ENCODE data around the gene TUBA1B.
A peak's percentile ranks its signal among the peaks of the same experiment; 100 is the strongest.
"Not testable (repeated sequence)": the region's sequence is repeated elsewhere in the genome, so short reads cannot be mapped to it uniquely, and the experiment has no call there.

TUBA1B gene

DNA sequence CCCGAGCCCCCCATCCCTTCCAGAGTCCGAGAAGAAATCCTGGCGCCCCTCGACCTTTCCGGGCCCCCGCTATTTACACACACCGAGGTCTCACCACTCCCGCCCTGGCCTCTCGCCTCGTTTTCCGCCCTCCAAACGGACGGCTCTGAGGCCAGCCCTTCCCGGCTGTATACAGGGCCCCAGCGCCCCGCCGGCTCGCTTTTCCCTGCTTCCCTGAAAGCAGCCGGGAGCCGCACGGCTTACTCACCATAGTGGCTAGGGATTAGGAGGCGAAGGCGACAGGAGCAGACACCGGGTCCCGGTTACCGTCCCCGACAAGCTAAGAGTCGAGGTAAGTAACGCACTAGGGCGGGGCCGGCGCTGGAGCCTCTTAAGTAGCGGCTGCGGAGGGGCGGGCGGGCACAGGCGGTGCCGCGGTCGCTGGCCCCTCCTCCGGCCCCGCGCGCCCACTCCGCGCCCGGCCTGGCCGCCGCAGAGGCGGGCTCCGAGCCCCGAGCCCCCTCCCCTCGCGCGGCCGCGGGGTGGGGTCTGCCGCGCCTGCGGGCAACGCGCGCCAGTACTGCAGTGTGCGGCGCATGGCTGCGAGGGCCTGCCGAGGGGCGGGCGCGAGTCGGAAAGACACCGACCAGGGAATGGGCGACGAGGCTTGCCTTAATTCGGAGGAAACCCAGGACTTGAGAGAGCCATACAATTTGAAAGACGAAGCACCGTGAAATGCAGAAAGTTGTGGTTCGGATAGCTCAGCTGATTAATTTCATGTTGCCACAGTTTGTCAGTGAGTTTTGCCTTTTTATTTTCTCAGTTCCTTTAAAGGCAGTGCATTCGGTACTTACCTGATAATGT, at the start of gene TUBA1B:
TSS of gene TUBA1B (minus strand) at position 345 of the 843 bp plus-strand sequence. CDS start at position 250, 95 bp downstream.
- DNase-seq (ENCODE audit: low read depth in 2 of 2), result peak; percentile 83 to 84

DNA sequence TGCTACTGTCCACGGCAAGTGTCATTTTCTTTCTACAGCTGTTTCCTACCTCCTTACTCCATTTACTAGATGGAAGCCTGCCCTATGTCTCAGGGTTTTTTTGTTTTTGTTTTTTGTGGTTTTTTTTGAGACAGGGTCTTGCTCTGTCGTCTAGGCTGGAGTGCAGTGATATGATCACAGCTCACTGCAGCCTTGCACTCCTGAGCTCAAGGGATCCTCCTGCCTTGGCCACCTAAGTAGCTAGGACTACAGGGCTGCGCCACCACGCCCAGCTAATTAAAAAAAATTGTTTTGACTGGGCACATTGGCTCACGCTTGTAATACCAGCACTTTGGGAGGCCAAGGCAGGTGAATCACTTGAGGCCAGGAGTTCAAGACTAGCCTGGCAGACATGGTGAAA, 43.0 kb upstream of the TUBA1B start:
- no peak for DNase-seq (ENCODE audit: low read depth in 2 of 2)

DNA sequence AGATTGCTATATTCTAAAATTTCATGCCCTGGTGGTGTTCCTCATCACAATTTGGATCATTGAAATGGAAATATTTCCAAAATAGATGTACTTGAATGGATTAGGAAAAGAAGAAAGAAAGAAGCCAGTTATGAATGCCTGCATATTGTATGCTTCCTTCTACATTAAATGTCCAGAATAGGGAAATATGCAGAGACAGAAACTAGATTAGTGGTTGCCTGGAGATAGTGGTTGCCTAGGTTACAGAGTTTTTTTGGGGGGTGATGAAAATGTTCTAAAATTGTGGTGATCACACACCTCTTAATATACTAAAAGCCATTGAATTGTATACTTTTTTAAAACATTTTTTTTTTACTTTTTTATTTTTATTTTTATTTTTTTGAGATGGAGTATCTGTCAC, 39.7 kb upstream of the TUBA1B start:
- DNase-seq (ENCODE audit: low read depth in 2 of 2), result no peak

DNA sequence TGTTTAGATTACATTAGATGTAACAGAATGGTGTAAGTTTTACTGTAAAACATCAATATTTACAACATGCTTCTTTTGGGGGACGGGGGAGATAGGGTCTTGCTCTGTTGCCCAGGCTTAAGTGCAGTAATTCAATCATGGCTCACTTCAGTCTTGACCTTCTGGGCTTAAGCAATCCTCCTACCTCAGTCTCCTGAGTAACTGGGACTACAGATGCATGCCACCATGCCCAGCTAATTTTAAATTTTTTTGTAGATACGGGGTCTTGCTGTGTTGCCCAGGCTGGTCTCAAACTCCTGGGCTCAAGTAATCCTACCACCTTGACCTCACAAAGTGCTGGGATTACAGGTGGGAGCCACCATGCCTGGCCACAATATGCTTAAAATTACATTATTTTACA, 33.9 kb upstream of the TUBA1B start:
- DNase-seq (ENCODE audit: low read depth in 2 of 2), result no peak

DNA sequence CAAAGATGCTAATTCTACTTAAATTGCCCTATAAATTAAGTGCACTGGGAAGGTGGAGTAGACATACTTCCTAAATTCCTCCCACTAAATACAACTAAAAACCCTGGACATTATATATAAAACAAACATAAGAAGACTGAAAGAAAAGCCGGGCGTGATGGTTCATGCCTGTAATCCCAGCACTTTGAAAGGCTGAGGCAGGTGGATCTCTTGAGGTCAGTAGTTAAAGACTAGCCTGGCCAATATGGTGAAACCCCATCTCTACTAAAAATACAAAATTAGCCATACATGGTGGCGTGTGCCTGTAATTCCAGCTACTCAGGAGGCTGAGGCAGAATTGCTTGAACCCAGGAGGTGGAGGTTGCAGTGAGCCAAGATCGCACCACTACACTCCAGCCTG, 30.7 kb upstream of the TUBA1B start:
- DNase-seq (ENCODE audit: low read depth in 2 of 2), result not testable (repeated sequence)

DNA sequence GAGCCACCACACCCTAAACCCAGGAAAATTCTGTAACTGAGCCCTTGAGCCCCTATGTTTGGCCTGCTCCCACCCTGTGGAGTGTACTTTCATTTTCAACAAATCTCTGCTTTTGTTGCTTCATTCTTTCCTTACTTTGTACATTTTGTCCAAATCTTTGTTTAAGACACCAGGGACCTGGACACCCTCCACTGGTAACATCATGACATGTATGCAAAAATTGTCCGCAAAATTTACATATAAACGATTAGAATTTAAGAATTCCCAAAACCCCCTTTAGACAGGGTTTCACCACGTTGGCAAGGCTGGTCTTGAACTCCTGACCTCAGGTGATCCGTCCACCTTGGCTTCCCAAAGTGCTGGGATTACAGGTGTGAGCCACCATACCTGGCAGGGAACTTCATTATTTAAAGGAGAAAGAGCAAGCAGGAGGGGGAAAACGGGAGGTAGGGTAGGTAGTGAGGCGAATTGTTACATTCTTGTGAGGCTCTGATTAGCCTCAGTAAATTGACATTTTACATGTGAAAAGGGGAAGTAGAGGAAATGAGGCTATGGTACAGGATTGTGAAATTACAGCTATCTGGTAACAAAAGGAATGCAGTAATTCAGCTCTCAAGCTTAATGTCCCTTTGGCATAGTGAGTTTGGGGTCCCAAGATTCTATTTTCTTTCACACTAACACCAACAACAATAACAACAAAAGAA, 30.0 kb upstream of the TUBA1B start:
- DNase-seq (ENCODE audit: low read depth in 2 of 2), result no peak

DNA sequence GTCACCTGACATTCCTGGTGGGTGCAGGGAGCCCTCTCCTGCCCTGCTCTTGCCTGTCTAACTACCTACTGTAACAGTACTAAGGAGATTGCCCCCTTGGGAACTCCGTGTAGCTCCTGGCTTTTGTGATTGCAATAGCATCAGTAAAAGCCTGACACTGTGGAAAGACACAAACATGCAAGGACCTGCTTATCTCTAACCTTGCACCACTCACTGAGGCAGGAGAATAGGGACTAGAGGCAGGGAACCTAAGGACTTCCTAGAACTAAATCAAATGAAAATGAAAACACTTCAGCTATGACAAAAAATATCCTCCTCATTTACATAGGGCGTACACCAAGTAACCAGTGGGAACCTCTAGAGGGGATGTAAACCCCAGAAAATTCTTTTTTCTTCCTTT, 29.2 kb upstream of the TUBA1B start:
- no peak for DNase-seq (ENCODE audit: low read depth in 2 of 2)

DNA sequence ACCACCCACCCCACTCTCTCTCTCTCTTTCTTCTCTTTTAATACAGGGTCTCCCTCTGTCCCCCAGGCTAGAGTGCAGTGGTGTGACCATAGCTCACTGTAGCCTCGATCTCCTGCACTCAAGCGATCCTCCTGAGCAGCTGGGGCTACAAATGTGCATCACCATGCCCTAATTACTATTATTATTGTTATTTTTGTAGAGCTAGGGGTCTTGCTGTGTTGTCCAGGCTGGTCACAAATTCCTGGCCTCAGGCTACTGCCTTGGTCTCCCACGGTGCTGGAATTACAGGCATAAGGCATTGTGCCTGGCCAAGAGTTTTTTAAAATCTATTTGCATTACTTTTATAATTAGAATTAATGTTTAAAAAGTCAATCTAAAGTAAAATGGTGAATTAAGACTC, 23.0 kb upstream of the TUBA1B start:
- DNase-seq (ENCODE audit: low read depth in 2 of 2), result no peak

DNA sequence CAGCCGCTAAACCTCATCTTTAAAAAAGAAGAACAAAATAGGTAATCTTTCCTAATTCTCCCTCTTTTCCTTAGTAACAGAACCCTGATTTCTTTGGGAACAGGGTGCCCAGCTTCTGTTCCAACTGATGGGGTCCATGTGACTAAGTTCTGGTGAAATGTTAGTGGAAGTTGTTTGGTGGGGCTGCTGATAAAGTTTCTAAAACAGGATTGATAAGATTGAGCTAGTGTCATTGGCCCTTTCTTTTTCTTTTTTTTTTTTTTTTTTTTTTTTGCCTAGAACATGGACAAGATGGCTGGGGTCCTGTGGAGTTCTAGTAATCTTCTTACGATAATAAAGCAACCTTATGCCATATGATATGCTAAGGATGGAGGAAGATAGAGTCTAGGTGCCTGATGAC, 16.2 kb upstream of the TUBA1B start:
- DNase-seq (ENCODE audit: low read depth in 2 of 2), result no peak

DNA sequence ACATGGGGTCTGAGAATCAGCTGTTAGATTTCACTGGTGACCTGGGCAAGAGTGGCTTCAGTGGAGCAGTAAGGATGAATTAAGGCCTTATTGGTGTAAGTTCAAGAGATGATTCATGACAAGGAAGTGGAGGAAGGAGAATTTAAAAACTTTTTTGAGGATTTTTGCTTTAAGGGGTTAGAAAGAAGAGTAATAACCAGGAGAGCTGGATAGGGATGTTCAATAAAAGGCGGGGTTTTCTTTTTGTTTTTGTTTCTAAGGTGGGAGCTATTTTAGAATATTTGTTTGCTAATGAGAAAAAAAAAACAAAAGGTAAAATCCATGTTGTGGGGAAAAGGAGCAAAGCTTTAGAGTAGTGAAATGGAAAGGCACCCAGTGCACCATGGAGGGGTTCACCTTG, 15.2 kb upstream of the TUBA1B start:
- DNase-seq (ENCODE audit: low read depth in 2 of 2), result no peak

DNA sequence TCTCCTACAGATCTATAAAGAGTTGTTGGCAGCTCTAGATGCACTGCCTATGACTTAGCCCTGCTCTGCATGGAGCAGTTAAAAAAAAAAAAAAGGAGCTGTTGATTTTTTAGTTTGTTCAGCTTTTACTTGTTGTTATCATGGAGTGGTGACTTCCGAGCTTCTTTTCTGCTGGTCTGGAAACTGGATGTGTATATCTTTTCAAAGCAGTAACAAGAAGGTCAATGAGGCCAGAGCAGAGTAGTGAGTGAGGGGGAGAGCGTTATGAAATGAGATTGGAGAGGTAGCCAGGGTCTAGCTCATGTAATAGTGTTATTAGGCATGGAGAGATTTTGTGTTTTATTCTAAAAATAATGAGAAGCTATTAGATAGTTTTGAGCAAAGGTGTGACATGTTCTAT, 13.2 kb upstream of the TUBA1B start:
- no peak for DNase-seq (ENCODE audit: low read depth in 2 of 2)

DNA sequence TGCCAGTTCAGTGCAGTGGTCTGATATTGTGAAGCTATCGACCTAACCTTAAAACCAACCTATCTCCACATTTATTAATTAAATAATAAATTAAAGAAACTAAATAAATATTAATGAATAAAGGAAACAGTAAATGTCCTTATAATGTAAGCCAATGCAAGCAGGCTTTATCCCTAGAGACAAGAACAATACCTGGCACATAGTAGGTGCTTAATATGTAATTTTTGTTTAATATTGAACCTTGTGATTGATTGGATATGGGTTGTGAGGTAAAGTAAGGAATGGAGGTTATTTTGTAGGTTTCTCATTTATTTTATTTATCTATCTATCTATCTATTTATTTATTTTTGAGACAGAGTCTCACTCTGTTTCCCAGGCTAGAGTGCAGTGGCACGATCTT, 7.8 kb upstream of the TUBA1B start:
- no peak for DNase-seq (ENCODE audit: low read depth in 2 of 2)

DNA sequence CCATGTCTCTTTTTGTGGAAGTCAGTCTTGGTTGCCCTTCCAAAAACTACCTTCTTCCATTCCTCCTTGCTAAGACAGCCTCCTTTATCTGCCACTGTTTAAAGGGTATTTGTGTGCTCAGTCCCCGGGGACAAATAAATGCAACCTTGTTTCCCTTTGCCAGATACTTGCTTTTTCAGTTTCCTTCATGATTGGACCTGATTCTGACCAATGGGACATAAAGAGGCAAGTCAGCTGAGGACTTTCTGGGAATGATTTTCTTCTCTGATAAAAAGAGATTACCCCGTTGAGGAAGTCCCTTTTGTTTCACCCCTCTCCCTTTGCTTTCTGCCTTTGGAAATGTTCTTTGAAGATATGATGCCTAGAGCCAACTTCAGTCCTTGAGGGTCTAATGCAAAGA, 7.4 kb upstream of the TUBA1B start:
- DNase-seq (ENCODE audit: low read depth in 2 of 2), result no peak

DNA sequence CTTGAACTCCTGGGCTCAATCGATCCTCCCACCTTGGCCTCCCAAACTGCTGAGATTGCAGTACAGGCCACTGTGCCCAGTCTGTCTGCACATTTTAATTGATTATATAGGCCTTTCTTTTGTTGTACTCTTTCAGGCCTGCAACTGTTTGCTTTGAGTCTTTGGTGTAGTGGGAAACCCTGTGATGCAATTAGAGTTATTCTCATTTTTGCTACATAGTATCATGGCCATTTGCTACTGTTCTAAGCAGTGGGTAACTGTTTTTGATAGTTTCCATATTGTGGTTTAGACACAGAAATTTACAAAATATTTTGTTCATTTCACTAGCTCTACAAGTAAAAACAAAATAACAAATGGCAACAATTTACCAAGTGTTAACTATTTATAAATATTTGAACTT, 6.3 kb upstream of the TUBA1B start:
- no peak for DNase-seq (ENCODE audit: low read depth in 2 of 2)

DNA sequence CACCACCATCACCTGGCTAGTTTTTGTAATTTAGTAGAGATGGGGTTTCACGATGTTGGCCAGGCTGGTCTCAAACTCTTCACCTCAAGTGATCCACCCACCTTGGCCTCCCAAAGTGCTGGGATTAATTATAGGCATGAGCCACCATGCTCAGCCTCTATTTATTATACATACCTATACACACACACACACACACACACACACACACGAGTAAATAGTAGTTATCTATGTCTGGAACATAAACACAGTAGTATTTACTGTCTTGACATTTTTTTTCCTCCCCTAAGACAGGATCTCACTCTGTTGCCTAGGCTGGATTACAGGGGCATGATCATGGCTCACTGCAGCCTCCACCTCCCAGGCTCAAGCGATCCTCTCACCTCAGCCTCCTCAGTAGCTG, 5.8 kb upstream of the TUBA1B start:
- DNase-seq (ENCODE audit: low read depth in 2 of 2), result not testable (repeated sequence)

DNA sequence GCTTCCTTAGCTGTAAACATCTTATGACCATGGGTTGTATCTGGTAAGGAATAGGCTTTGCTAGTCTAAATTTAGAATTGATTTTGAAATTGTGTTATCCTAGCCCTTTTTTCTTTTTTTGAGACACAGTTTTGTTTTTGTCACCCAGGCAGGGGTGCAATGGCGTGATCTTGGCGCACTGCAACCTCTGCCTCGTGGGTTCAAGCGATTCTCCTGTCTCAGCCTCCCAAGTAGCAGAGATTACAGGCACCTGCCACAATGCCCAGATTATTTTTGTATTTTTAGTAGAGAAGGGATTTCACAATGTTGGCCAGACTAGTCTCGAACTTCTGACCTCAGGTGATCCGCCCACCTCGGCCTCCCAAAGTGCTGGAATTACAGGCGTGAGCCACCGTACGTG, 2.4 kb upstream of the TUBA1B start:
- DNase-seq (ENCODE audit: low read depth in 2 of 2), result no peak

DNA sequence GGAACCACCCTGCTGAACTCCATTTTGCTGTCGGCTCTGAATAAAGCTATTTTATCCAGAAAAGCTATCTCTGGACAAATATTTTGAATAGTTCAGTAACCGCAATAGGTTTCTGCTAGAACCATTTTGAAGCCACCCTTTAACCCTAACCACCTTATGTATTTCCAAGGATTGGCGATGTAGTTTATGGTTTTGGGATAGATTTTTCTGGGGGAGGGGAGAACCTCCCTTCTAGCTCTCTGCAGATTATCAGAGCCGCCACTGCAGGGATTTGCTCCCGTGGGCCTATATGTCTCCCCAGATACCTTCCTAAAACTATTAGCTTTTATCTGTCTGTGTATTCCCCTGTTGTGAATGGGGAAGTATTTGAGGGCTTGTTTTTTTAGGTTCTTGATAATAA, 1.8 kb upstream of the TUBA1B start:
- no peak for DNase-seq (ENCODE audit: low read depth in 2 of 2)

DNA sequence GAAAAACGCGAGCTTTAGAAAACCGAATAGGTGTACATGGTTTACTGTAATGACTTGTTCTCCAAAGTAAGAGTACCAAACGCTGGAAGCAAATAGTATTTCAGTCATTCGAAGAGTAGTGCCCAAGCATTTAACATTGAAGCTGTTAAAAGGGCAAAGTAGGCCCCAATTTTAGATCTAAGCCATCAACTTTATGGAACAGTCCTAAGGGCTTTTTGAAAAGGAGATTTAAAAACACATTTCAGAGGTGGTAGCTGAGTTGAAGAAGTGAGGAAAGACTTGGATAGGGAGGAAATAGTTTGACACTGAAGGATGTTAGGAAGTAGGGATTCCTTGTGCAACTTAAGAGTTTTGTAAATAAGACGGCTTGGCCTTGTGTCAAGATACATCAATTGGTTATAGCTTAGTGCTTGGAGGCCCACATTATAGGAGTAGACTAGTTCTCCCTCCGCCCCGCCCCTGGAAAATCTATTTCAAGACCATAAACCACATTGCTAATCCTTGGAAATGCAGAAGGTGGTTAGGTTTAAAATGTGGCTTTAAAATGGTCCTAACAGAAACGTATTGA, 783 bp upstream of the TUBA1B start:
- DNase-seq (ENCODE audit: low read depth in 2 of 2), result no peak

DNA sequence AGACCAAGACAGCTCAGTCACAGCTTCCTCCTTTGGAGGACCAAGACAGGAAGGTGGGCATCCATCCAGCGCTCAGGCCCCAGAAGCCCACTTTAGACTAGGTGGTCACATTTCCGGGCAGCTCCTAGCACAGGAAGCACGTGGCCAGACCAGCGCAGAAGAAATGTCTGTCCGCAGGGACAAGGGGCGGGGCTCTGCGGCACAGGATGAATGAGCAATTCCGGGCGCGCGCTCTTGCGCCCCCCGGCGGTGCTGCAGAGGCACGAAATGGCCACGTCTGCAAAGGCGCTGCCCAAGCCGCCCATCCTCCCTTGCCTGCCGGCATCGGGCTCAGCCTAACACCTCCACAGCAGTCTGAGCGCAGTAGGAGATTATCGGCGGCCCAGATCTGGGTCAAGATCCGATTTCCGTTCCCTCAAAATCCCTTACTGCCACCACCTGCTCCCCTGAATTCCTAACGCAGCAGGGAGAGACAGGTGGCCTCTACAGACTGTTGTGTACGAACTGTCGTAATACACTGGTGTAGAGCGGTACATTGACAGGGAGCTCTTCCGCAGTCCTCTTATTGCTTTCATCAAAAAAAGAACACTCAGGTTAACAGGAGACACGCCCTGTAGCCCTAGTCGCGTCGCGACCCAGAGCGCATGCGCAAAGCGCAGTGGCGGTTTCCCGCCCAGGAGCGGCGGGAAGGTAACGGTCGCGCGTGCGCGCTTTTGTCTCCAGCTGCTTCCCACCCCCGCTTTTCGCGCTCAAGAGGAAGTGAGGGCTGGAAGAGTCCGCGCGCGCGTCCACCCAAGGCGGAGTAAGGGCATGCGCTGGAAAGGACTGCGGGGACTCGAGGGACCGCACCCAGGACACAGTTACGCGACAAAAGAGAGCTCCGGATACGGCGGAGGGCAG, 794 bp downstream of the TUBA1B start:
- DNase-seq (ENCODE audit: low read depth in 2 of 2), result peak; percentile 85 to 88

DNA sequence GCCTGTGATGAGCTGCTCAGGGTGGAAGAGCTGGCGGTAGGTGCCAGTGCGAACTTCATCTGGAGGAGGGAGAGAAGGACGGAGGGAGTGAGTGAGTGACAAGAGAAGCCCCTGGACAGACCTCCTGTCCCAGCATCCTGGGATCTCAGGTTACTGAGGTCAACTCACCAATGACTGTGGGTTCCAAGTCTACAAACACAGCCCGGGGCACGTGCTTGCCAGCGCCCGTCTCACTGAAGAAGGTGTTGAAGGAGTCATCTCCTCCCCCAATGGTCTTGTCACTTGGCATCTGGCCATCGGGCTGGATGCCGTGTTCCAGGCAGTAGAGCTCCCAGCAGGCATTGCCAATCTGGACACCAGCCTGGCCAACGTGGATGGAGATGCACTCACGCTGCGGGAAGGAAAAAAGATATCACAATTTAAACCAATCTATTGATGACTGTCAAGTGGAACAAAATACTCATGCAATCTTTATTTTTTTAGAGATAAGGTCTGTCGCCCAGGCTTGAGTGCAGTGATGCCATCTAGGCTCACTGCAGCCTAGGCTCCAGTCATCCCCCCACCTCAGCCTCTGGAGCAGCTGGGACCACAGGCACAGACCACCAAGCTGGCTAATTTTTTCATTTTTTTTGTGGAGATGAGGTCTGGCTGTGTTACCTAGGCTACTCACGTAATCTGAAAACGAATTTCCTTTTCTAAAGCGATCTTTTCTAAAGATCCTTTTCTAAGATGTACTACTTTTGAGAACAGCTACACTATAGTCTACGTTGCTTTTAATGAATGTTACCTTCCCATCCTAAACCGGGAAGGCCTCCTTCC, 1.7 kb downstream of the TUBA1B start:
- no peak for DNase-seq (ENCODE audit: low read depth in 2 of 2)

DNA sequence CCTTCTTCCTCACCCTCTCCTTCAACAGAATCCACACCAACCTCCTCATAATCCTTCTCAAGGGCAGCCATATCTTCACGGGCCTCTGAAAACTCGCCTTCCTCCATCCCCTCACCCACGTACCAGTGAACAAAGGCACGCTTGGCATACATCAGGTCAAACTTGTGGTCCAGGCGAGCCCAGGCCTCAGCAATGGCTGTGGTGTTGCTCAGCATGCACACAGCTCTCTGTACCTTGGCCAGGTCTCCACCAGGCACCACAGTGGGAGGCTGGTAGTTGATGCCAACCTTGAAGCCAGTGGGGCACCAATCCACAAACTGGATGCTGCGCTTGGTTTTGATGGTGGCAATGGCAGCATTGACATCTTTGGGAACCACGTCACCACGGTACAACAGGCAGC, 3.2 kb downstream of the TUBA1B start:
- not testable (repeated sequence) for DNase-seq (ENCODE audit: low read depth in 2 of 2)
